A673 (cell line): ENCODE data around the gene CHMP2A.

ENCODE experiments used
- CTCF ChIP-seq: fragments of 300-800, 200-600 bp; sonication (generic); conservative IDR thresholded peaks from 2 replicates; pipeline ENCODE4 v1.5.1; 2017; ENCODE audit warnings: low read depth, mild to moderate bottlenecking, antibody characterized with exemption, low read length, moderate library complexity, mixed read lengths
- EZH2 ChIP-seq: fragments of 200-600 bp; sonication (generic); IDR thresholded peaks from 2 replicates; pipeline ENCODE4 v1.6.1; 2017; ENCODE audit warnings: borderline replicate concordance, low read depth, mild to moderate bottlenecking, mixed read lengths, antibody characterized with exemption, low read length; ENCODE audit not compliant: poor library complexity, severe bottlenecking

- TF ChIP-seq CTCF (no peak), EZH2 (no peak)
Measured at GRCh38 chr19:58558066-58558622, 3.2 kb upstream of the CHMP2A start, which contains the start of gene UBE2M.
